Hematopoietic multipotent progenitor cell treated with erythropoietin and hydrocortisone succinate and interleukin-3 and kit ligand, for 8 days (in vitro differentiated cells): ENCODE data around the gene KRTAP3-3.
A peak's percentile ranks its signal among the peaks of the same experiment; 100 is the strongest.
"Not testable (repeated sequence)": the region's sequence is repeated elsewhere in the genome, so short reads cannot be mapped to it uniquely, and the experiment has no call there.

ENCODE experiments used
- DNase-seq: peaks from one replicate; pipeline ENCODE4 v3.0.0-alpha.2; 2015

Gene KRTAP3-3

GRCh38 chr17:41003926-41004325, 10.0 kb upstream of the KRTAP3-3 start:
- DNase-seq: no peak

- no peak for DNase-seq
These were observed 8.8 kb upstream of the KRTAP3-3 start for GRCh38 chr17:41002814-41003213.

- DNase-seq: no peak
These were observed 7.8 kb upstream of the KRTAP3-3 start for GRCh38 chr17:41001795-41002194.

GRCh38 chr17:40999563-40999962, 5.6 kb upstream of the KRTAP3-3 start, which contains the start of gene KRTAP3-2:
TSS of gene KRTAP3-2 (minus strand) at chr17:40999906. CDS start at chr17:40999853, 53 bp downstream.
- DNase-seq: not testable (repeated sequence)

GRCh38 chr17:40997361-40997760, 3.4 kb upstream of the KRTAP3-3 start:
- DNase-seq: no peak

GRCh38 chr17:40996829-40997228, 2.9 kb upstream of the KRTAP3-3 start:
- no peak for DNase-seq

GRCh38 chr17:40995116-40995515, 1.2 kb upstream of the KRTAP3-3 start:
- DNase-seq: no peak

- DNase-seq: no peak
These were observed 880 bp downstream of the KRTAP3-3 start for GRCh38 chr17:40993084-40993483.

- no peak for DNase-seq
These were observed 1.3 kb downstream of the KRTAP3-3 start for GRCh38 chr17:40992666-40993065.

GRCh38 chr17:40986920-40987319, 7.0 kb downstream of the KRTAP3-3 start:
- no peak for DNase-seq

- DNase-seq: no peak
These were observed 9.7 kb downstream of the KRTAP3-3 start, which contains the start of gene KRT40 for GRCh38 chr17:40984226-40984625. TSS of gene KRT40 (minus strand) at chr17:40984326. CDS start at chr17:40984273, 53 bp downstream.

- no peak for DNase-seq
These were observed 12.8 kb downstream of the KRTAP3-3 start for GRCh38 chr17:40981115-40981514.

GRCh38 chr17:40980596-40980995, 13.4 kb downstream of the KRTAP3-3 start:
- no peak for DNase-seq

- DNase-seq: no peak
These were observed 13.8 kb downstream of the KRTAP3-3 start for GRCh38 chr17:40980117-40980516.

GRCh38 chr17:40978575-40979151, 15.3 kb downstream of the KRTAP3-3 start:
- no peak for DNase-seq

- DNase-seq: no peak
These were observed 18.4 kb downstream of the KRTAP3-3 start for GRCh38 chr17:40975516-40975915.

GRCh38 chr17:40974366-40974765, 19.6 kb downstream of the KRTAP3-3 start:
- no peak for DNase-seq

GRCh38 chr17:40967582-40967981, 26.4 kb downstream of the KRTAP3-3 start:
- DNase-seq: no peak

GRCh38 chr17:40966848-40967247, 27.1 kb downstream of the KRTAP3-3 start, which contains the start of gene KRT39:
TSS of gene KRT39 (minus strand) at chr17:40966948. CDS start at chr17:40966856, 92 bp downstream.
- no peak for DNase-seq

- peak; percentile 29 for DNase-seq
These were observed 30.1 kb downstream of the KRTAP3-3 start for GRCh38 chr17:40963838-40964237.

- DNase-seq: no peak
These were observed 31.9 kb downstream of the KRTAP3-3 start for GRCh38 chr17:40962059-40962561.

GRCh38 chr17:40961591-40961990, 32.4 kb downstream of the KRTAP3-3 start:
- DNase-seq: no peak

- DNase-seq: no peak
These were observed 33.8 kb downstream of the KRTAP3-3 start for GRCh38 chr17:40960144-40960543.

- DNase-seq: no peak
These were observed 35.6 kb downstream of the KRTAP3-3 start for GRCh38 chr17:40958086-40958953.
